ENCODE results near the gene RELCH.

RELCH gene

DNA sequence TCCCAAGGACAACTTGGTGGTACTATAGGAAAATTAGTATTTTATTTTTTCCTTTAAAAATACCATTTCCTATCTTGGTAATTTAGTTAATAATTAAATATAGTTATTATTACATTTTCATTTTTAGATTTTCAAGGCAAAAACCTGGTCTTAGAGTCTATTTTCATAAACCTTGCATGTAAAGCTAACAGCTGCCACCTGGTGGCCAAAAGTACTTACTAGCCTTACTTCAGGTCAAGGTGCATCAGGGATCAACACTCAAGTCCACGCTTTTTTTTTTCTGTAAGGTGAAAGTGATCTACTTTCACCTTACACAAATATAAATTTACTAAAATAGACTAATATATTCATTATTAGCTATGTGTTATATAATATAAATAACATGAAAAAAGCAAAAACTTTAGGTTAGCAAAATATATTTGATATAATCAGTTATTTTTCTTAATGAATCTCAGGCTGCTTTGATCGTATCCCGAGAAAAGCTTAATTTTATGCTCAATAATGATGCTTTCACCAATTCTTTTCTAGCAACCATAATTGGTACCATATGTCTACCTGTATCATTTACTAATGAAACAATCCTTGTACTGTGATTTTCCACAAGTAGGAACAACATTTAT lies 62.5 kb downstream of the RELCH start:
- peak; percentile 17 to 59 for DNase-seq (ENCODE audit: low read depth in 1 of 2, low spot score in 1 of 2)

- no peak for DNase-seq (ENCODE audit: low read depth in 1 of 2, low spot score in 1 of 2)
Observed at GRCh38 chr18:62250475-62250874, 63.4 kb downstream of the RELCH start.

DNA sequence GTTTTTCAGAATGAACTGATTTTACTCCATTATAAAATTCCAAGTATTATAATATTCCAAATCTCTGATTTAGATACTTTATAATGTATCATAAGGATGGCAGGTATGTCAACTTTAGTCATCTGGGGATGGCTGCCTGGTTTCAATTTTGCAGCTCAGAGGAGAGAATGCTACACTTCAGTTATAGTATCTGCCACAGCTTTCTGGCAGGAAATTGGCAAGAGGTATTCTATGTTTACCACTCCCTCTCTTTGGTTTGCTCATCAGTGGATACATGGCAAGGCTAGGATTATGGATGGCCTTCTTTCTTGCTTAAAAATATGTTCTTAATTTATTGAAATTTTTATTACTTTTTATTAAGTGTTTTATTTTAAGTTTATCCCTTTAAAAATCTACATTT lies 71.0 kb downstream of the RELCH start:
- DNase-seq (ENCODE audit: low read depth in 1 of 2, low spot score in 1 of 2): no peak

- no peak for DNase-seq (ENCODE audit: low read depth in 1 of 2, low spot score in 1 of 2)
Observed at GRCh38 chr18:62258616-62259015, 71.6 kb downstream of the RELCH start.

GRCh38 chr18:62262061-62262460 lies 75.0 kb downstream of the RELCH start:
- no peak for DNase-seq (ENCODE audit: low read depth in 1 of 2, low spot score in 1 of 2)

DNA sequence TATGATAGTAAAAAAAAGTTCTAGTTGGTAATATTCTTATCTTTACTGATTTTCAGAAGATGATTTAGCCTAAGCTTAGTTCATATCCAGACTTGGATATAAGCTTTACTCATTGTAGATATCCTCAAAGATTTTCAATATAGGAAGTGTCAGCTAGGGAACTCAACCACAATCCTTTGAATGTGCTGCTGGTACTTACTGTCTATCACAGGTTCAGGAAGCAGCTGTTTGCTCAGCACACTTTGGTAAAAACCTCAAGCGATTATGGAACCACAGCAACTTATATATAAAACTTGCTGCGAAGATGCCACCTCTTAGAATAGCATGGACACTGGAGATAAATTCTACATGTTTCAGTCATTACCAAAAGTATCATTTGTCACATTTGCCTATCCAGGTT lies 77.9 kb downstream of the RELCH start:
- DNase-seq (ENCODE audit: low read depth in 1 of 2, low spot score in 1 of 2): no peak

DNA sequence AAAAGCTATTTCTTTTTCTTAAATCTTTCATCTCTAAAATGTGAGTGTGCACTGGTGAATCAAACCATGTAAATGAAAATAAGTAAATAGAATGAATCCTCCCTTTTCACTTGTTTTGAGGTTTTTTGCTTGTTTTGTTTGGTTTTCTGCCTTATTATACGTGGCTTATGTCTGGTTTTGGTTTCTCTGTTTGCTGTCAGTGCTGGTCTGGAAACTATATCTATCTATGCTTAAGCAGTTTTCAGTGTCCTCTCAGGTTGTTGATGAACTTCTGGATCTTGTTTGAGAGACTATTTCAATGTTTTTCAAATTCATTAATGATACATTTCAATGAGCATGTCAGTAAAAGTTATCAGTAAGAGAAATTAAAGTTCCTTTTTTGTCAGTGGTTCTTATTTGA lies 90.0 kb downstream of the RELCH start:
- DNase-seq (ENCODE audit: low read depth in 1 of 2, low spot score in 1 of 2): no peak

DNA sequence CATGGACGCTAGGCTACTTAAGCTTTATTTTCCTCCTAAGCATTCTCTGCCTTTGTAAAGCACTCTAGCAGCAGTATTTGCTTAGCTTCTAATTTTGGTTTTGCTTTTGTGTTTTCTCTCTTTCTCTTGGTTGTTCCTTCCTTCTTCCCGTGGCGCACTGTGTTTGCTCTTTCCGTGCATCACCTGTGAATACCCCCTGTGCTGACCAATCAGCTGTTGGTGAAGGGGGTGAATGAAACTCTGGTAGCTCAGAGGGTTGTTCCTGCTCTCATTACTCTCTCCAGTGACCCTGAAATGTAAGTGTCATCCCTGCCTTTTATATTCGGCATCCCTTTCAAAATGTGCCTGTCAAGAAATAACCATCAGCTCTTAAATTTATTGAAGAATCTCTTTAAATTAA lies 92.5 kb downstream of the RELCH start:
- DNase-seq (ENCODE audit: low read depth in 1 of 2, low spot score in 1 of 2): no peak

DNA sequence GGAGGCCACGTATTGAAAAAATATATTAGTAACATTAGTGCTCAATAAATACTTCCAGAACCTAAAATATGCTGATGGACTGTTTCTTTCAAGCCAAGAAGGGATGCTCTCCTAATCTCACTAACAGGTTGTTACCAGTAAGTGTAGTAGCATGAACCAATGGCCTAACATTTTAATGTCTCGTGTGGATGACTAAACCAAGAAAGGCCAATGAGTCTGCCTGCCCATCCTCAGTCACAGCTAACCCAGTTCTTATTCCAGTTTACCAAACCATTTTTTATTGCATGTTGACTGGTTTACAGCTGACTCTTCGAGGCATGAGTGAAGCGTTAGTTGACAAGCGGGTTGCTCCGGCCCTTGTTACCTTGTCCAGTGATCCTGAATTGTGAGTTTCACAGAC lies 93.0 kb downstream of the RELCH start:
- DNase-seq (ENCODE audit: low read depth in 1 of 2, low spot score in 1 of 2): no peak

DNA sequence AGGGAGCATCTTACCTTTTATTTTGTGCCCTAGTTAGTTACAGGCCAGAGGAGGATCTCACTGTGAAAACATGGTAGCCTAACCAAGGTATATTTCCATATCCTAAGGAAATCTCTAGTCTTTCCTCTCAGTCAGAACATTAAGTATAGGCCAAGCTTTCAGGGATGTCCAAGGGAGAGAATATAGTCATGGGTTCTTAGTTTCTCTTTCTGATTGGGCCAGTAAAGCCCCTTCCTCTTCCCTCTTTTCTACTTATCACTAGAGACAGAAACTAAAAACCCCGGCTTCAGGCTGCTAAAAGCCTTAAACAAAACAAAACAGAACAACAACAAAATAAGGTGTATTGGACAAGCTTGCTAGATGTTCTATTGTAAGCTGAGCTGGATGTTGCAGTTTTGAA lies 93.7 kb downstream of the RELCH start:
- DNase-seq (ENCODE audit: low read depth in 1 of 2, low spot score in 1 of 2): no peak

DNA sequence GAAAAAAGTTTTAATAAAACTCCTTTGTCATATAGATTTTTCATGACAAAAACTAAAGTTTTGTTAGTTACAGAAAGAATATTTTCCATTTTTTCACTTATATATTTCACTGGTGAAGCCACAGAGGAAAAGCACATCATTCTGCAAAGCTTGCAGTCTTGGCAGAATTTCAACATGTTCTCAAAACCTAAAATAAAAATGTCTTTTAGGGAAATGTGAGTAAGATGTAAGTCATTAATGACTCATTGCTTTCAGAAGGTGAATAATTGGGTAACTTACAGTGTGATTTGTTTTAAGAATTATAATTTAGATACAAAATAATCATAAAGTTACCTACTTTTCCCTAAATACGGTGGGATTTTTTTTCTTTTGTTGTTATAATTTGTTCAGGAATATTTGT lies 94.6 kb downstream of the RELCH start:
- peak in 1 of 2 donors; percentile 10 for DNase-seq (ENCODE audit: low read depth in 1 of 2, low spot score in 1 of 2)

- DNase-seq (ENCODE audit: low read depth in 1 of 2, low spot score in 1 of 2): no peak
Observed at GRCh38 chr18:62282188-62282629, 95.2 kb downstream of the RELCH start.

GRCh38 chr18:62284637-62285036 lies 97.6 kb downstream of the RELCH start:
- DNase-seq (ENCODE audit: low read depth in 1 of 2, low spot score in 1 of 2): no peak

DNA sequence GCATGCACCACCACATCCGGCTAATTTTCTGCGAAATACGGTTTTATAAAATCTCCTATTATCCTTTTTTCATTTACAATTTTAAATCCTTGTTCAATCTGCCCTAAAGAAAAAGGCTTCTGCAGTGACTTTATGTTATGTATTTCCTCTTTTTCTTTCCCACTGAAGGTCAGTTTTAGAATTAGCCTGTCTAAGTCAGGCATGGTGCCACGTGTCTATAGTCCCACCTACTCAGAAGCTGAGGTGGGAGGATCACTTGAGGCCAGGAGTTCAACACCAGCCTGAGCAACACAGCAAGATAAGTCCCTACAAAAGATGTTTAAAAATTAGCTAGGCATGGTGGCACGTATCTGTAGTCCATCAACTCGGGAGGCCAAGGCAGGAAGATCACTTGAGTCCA lies 98.2 kb downstream of the RELCH start:
- no peak for DNase-seq (ENCODE audit: low read depth in 1 of 2, low spot score in 1 of 2)

GRCh38 chr18:62287781-62288664 lies 101.0 kb downstream of the RELCH start:
- no peak for DNase-seq (ENCODE audit: low read depth in 1 of 2, low spot score in 1 of 2)

- DNase-seq (ENCODE audit: low read depth in 1 of 2, low spot score in 1 of 2): no peak
Observed at GRCh38 chr18:62288665-62289008, 101.6 kb downstream of the RELCH start.

DNA sequence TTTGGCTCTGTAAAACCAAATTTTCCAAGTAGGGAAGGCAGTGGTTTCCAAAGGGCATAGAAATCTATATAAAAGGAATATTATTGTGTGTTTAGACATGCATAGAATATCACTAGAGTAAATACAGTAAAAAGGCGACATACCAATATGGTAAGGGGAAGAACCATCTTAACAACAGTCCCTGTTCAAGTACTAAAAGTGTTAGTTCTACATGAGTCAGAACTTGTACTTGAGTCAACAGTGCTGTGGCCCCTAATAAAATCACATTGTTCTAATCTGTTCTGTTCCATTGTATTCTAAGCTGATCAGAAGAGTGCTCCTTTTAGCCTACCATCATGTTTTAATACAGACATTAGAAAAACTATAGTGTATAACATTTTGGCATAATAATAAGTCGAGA lies 102.0 kb downstream of the RELCH start:
- no peak for DNase-seq (ENCODE audit: low read depth in 1 of 2, low spot score in 1 of 2)

DNA sequence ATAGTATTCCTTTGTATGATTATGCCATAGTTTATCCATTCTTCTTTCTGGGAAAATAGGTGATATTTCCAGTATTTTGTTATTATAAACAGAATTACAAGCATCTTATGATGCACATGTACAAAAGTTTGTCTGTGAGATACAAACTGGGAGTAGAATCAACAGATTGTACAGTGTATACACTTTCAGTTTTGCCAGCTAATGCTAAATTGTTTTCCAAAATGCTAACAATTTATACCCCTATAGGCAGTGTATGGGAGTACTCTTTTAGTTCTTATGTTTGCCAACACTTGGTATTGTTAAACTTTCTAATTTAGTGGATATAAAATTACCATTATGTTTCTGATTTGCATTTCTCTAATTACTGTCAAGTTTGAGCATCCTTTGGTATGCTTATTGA lies 107.0 kb downstream of the RELCH start:
- DNase-seq (ENCODE audit: low read depth in 1 of 2, low spot score in 1 of 2): no peak

GRCh38 chr18:62300359-62300963 lies 113.4 kb downstream of the RELCH start:
- DNase-seq (ENCODE audit: low read depth in 1 of 2, low spot score in 1 of 2): no peak

DNA sequence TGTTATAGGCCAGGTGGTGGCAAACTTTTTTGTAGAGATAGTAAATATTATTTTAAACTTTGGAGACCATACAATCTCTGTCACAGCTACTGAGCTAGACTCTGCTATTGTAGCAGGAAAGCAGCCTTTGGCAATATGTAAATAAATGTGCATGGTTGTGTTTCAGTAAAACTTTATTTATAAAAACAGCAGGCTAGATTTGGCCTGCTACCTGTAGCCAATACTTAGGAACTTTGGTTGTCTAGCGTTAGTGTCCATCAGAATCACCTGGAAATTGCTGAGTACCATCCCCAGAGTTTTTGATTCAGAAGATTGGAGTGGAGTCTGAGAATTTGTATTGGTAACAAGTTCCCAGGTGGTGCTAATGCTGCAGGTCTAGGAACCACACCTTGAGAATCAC lies 114.3 kb downstream of the RELCH start:
- no peak for DNase-seq (ENCODE audit: low read depth in 1 of 2, low spot score in 1 of 2)

DNA sequence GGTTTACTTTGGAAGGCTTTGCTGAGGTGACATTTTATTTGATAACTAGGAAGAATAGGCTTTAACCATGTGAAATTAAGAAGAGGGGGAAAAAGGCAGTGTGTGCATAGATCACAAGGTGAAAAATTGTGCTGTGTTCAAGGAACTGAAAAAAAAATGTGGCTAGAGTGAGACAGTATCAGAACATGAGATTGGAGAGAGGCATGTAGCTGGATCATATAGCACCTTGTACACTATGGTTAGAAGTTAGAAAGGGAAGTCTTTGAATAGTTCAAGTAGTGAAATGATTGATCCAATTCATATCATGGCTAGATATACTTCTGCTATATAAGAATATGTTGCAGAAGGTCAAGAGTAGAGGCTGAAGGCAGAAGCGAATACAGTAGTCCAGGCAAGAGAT lies 125.8 kb downstream of the RELCH start:
- no peak for DNase-seq (ENCODE audit: low read depth in 1 of 2, low spot score in 1 of 2)
